H7 (cell line): ENCODE data around the gene CCDC200. TPM values are rescaled to one million over a fixed set of nuclear protein-coding genes. Genes with fewer than 3 reads are reported as not detected.
"Not testable (repeated sequence)": the region's sequence is repeated elsewhere in the genome, so short reads cannot be mapped to it uniquely, and the experiment has no call there.

Experiments used
- DNase-seq: peaks from one replicate; pipeline ENCODE4 v3.0.0; 2012
- H3K27me3 ChIP-seq: 2 replicates; pipeline ENCODE4 v1.6.0; 2011; ENCODE audit warnings: mild to moderate bottlenecking, low read length; ENCODE audit not compliant: control insufficient read depth, insufficient read depth
- H3K36me3 ChIP-seq: replicated peaks from 2 replicates; pipeline ENCODE4 v1.5.1; 2011; ENCODE audit warnings: low read length; ENCODE audit not compliant: control insufficient read depth, insufficient read depth
- H3K4me3 ChIP-seq: 2 replicates; pipeline ENCODE4 v1.5.1; 2011; ENCODE audit warnings: low read depth, mild to moderate bottlenecking, control low read depth, low read length, moderate library complexity; ENCODE audit not compliant: insufficient read depth
- total RNA-seq: library from RNA; depleted of rRNA; stranded (reverse); fragments of >200 nt; shearing (Covaris generic); gene quantifications from 2 replicates; pipeline ENCODE4 v1.2.3, GENCODE V29; 2014; rRNA removed

The CCDC200 gene
- total RNA-seq = not detected in 2 replicates

DNA sequence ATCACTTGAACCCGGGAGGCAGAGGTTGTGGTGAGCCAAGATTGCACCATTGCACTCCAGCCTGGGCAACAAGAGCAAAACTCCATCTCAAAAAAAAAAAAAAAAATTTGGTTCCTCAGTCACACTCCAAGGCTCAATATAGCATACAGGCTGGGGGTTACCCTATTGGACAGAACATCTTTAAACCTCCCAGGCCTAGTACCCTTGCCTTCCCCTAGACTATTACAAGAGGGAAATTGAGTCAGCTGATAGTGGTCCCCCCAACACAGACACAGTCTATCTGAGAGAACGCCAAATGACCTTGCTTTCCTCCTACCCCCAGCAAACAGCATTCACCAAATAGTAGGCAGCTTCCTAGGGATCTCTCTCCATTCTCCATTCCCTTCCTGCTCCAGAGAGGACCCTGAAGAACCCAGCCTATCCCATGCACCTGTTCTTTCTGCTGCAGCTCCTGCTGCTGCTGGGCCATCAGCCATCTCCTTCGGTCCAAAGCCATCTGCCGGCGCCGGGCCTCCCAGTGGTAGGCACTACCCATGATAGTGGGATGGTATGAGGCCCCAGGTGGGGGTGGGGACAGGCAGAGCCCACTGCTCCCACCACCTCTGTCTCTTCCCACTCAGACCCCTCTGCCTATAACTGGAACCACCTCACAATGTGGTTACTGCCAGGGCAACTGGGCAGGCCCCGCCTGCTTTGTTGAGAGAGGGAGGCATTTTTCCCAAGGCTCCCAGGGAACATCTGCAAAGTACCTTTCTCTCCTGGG lies at the start of gene CCDC200:
Gene CCDC200 (minus strand): TSS at position 604 of the 763 bp plus-strand sequence. CDS start 69 bp downstream, at position 535.
- not testable (repeated sequence) for DNase-seq, H3K4me3 ChIP-seq, H3K27me3 ChIP-seq, H3K36me3 ChIP-seq

DNA sequence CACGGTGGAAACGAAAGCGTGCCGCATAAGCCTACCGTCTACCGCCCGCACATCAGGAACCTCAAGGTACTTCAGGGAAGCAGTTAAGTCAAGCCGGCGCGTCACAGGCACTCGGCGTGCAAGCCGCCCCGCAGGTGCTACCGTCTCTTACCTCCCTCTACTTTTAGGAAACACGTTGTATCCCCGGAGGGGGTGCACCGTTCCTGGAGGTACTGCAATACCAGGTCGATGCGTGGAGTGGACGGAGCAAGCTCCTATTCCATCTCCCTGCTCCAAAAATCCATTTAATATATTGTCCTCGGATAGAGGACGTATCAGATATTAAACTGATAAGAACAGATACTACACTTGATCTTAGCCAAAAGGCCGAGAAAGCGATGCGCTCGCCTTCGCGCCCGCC lies 44.5 kb upstream of the CCDC200 start:
- DNase-seq, H3K27me3 ChIP-seq, H3K4me3 ChIP-seq, H3K36me3 ChIP-seq: not testable (repeated sequence)

DNA sequence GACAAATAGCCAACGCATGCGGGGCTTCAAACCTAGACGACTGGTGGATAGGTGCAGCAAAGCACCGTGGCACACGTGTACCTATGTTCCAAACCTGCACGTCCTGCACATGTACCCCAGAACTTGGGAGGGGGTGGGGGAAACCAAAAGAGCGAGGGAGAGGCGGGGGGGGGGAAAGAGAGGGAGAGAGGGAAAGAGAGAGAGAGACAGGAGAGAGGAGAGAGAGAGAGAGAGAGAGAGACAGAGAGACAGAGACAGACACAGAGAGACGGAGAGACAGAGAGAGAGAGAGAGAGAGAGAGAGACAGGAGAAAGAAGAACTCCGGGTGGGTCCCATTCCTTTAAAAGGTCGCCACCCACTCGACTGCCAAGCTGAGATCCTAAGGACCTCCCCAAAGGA lies 44.1 kb upstream of the CCDC200 start:
- not testable (repeated sequence) for H3K36me3 ChIP-seq, DNase-seq, H3K4me3 ChIP-seq, H3K27me3 ChIP-seq

DNA sequence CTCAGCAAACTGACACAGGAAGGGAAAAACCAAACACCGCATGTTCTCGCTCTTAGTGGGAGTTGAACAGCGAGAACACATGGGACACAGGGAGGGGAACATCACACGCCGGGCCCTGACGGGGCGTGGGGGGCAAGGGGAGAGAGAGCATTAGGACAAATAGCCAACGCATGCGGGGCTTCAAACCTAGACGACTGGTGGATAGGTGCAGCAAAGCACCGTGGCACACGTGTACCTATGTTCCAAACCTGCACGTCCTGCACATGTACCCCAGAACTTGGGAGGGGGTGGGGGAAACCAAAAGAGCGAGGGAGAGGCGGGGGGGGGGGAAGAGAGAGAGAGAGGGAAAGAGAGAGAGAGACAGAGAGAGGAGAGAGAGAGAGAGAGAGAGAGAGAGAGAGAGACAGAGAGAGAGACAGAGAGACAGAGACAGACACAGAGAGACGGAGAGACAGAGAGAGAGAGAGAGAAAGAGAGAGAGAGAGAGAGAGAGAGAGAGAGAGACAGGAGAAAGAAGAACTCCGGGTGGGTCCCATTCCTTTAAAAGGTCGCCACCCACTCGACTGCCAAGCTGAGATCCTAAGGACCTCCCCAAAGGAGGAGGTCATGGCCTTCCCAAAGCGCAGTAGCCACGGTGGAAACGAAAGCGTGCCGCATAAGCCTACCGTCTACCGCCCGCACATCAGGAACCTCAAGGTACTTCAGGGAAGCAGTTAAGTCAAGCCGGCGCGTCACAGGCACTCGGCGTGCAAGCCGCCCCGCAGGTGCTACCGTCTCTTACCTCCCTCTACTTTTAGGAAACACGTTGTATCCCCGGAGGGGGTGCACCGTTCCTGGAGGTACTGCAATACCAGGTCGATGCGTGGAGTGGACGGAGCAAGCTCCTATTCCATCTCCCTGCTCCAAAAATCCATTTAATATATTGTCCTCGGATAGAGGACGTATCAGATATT lies 42.4 kb upstream of the CCDC200 start:
- not testable (repeated sequence) for H3K36me3 ChIP-seq, DNase-seq, H3K4me3 ChIP-seq, H3K27me3 ChIP-seq

DNA sequence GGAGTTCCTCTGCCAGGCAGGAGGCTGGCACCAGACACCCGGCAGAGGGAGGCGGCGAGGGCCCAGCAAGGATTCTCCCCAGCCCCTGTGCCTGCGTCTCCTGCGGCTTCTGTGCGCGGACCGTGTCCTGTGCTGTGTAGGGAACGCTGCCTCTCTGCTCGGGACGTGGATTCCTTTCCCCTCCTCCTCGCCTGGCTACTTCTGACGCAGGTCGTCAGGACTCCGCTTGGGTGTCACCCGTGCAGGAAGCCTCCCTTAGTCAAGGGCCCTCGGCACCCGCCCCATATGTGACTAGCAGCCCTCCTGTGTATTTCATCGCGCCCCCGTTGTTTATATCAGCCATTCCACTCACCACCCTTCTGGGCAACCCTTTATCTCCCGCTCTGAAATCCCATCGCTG lies 18.0 kb upstream of the CCDC200 start:
- not testable (repeated sequence) for H3K4me3 ChIP-seq, H3K36me3 ChIP-seq, DNase-seq, H3K27me3 ChIP-seq

DNA sequence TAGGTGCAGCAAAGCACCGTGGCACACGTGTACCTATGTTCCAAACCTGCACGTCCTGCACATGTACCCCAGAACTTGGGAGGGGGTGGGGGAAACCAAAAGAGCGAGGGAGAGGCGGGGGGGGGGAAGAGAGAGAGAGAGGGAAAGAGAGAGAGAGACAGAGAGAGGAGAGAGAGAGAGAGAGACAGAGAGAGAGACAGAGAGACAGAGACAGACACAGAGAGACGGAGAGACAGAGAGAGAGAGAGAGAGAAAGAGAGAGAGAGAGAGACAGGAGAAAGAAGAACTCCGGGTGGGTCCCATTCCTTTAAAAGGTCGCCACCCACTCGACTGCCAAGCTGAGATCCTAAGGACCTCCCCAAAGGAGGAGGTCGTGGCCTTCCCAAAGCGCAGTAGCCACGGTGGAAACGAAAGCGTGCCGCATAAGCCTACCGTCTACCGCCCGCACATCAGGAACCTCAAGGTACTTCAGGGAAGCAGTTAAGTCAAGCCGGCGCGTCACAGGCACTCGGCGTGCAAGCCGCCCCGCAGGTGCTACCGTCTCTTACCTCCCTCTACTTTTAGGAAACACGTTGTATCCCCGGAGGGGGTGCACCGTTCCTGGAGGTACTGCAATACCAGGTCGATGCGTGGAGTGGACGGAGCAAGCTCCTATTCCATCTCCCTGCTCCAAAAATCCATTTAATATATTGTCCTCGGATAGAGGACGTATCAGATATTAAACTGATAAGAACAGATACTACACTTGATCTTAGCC lies 12.4 kb upstream of the CCDC200 start:
- not testable (repeated sequence) for H3K4me3 ChIP-seq, H3K27me3 ChIP-seq, DNase-seq, H3K36me3 ChIP-seq

DNA sequence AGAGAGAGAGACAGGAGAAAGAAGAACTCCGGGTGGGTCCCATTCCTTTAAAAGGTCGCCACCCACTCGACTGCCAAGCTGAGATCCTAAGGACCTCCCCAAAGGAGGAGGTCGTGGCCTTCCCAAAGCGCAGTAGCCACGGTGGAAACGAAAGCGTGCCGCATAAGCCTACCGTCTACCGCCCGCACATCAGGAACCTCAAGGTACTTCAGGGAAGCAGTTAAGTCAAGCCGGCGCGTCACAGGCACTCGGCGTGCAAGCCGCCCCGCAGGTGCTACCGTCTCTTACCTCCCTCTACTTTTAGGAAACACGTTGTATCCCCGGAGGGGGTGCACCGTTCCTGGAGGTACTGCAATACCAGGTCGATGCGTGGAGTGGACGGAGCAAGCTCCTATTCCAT lies 11.2 kb upstream of the CCDC200 start:
- not testable (repeated sequence) for H3K36me3 ChIP-seq, H3K27me3 ChIP-seq, DNase-seq, H3K4me3 ChIP-seq

DNA sequence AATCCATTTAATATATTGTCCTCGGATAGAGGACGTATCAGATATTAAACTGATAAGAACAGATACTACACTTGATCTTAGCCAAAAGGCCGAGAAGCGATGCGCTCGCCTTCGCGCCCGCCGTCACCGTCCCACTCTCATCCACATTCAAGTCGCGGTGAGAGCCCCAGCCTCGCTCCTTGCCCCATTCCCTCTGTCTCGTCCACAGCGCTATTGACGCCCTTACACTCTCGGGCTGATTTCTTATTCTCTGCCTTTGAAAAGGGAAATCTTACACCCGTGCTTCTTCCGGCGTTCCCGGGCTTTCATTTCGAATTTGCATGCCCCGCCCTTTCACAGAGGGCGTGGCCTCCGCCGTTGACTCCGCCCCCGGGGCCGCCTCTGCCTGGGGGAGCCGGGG lies 5.5 kb upstream of the CCDC200 start, which contains the start of gene RNU2-1:
Gene RNU2-1 (minus strand): TSS at position 101 of the 400 bp plus-strand sequence.
- H3K4me3 ChIP-seq, H3K36me3 ChIP-seq, H3K27me3 ChIP-seq: not testable (repeated sequence)

DNA sequence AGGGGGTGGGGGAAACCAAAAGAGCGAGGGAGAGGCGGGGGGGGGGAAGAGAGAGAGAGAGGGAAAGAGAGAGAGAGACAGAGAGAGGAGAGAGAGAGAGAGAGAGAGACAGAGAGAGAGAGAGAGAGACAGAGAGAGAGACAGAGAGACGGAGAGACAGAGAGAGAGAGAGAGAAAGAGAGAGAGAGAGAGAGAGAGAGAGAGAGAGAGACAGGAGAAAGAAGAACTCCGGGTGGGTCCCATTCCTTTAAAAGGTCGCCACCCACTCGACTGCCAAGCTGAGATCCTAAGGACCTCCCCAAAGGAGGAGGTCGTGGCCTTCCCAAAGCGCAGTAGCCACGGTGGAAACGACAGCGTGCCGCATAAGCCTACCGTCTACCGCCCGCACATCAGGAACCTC lies 4.8 kb upstream of the CCDC200 start:
- not testable (repeated sequence) for H3K36me3 ChIP-seq, DNase-seq, H3K27me3 ChIP-seq, H3K4me3 ChIP-seq

More for the DNA sequence above, 5.5 kb upstream of the CCDC200 start, which contains the start of gene RNU2-1:
- DNase-seq = not testable (repeated sequence)

DNA sequence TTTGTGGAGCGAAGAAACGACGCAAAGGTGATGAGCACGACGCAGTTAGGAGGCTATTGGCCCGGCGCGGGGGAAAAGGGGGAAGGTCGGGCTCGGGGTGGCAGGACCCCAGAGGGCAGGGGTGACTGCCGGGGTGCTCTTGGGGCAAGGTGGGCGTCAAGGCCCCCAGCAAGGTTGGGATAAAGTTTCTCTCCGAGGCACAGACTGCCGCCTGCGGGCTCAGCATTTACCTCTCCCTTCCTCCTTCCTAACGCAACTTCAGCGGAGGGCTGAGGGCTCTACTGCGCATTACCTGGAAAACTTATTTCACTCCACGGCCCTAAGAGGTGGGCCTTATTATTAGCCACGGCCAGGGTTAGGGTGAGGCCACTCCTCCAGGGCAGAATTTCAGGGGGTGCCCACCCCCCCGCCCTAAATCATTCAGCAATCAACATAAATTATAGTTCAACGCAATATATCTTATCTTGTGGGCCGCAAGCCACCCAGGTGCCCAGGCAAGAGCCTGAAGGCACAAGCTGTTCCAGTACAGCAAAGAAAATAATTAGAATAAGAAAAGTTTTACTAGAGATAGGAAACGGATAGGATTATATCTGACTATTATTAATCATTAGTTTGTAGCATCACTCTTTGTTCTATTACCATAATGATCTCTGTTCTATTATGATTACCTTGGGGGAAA lies 3.7 kb upstream of the CCDC200 start:
- DNase-seq = not testable (repeated sequence)

DNA sequence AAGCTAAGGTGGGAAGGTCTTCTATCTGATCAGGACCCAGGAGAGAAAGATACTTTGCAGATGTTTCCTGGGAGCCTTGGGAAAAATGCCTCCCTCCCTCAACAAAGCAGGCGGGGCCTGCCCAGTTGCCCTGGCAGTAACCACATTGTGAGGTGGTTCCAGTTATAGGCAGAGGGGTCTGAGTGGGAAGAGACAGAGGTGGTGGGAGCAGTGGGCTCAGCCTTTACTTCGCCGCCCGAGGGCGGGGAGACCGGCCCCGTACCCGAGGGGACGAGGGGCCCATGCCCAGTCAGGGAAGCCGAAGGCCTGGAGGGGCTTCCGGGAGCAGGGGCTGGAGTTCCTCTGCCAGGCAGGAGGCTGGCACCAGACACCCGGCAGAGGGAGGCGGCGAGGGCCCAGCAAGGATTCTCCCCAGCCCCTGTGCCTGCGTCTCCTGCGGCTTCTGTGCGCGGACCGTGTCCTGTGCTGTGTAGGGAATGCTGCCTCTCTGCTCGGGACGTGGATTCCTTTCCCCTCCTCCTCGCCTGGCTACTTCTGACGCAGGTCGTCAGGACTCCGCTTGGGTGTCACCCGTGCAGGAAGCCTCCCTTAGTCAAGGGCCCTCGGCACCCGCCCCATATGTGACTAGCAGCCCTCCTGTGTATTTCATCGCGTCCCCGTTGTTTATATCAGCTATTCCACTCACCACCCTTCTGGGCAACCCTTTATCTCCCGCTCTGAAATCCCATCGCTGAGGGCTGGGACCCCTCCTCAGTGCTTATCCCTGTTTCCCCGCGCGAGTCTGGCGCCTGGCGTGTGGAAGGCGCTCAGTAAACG lies 3.0 kb upstream of the CCDC200 start:
- H3K36me3 ChIP-seq, DNase-seq, H3K4me3 ChIP-seq, H3K27me3 ChIP-seq: not testable (repeated sequence)

More for the DNA sequence above, 3.7 kb upstream of the CCDC200 start:
- H3K27me3 ChIP-seq, H3K4me3 ChIP-seq, H3K36me3 ChIP-seq: not testable (repeated sequence)

DNA sequence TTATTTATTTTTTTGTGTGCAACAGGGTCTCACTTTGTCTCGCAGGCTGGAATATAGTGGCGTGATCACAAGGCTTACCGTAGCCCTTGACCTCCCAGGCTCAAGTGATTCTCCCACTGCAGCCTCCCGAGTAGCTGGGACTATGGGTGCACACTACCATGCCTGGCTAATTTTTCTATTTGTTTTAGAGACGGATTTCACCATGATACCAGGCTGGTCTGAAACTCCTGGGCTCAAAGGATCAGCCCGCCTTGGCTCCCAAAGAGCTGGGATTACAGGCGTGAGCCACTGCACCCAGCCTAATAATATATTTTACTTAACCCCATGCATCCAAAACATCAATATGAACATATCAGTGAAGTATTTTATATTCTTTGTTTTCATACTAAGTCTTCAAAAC lies 2.0 kb downstream of the CCDC200 start:
- H3K36me3 ChIP-seq = no peaks in the 10 kb centered on the region
- no peak overlapping the region for H3K4me3 ChIP-seq
- no peak for DNase-seq
- H3K27me3 ChIP-seq = no peaks in the 10 kb centered on the region

DNA sequence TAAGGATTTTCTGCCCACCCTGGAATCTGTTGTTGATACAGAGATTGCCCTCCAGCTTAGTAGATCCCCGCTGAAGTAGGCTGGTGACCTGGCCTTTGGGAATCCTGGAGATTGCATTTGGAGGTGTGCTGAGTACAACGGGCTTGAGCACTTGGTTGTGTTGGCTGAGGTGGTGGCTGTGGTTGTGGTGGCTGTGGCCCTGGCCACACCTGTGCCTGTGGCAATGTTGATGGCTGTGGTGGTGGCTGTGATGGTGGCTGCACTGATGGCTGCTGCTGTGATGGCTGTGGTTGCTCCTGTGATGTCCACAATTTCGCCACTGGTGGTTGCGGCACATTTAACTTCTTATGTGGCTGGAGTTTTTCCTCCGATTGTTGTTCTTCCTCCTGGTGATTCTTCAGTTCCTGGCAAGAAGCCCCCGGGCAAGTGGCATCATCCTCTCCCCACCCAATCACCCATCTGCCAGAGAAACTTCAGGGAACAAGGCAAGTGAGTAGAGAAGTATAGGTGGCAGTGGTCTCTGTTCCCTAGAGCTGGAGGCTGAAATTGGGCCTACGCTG lies 4.2 kb downstream of the CCDC200 start:
- Histone ChIP-seq H3K36me3 (no peaks in the 10 kb centered on the region), H3K4me3 (no peak overlapping the region), H3K27me3 (no peaks in the 10 kb centered on the region)
- no peak for DNase-seq
